Effector CD8-positive, alpha-beta T cell (primary cell): ENCODE results near the gene TAC4.

Experiments used
- DNase-seq: peaks from one replicate; lab custom pipeline; 2025; lab: John Stamatoyannopoulos, UW

The TAC4 gene

DNA sequence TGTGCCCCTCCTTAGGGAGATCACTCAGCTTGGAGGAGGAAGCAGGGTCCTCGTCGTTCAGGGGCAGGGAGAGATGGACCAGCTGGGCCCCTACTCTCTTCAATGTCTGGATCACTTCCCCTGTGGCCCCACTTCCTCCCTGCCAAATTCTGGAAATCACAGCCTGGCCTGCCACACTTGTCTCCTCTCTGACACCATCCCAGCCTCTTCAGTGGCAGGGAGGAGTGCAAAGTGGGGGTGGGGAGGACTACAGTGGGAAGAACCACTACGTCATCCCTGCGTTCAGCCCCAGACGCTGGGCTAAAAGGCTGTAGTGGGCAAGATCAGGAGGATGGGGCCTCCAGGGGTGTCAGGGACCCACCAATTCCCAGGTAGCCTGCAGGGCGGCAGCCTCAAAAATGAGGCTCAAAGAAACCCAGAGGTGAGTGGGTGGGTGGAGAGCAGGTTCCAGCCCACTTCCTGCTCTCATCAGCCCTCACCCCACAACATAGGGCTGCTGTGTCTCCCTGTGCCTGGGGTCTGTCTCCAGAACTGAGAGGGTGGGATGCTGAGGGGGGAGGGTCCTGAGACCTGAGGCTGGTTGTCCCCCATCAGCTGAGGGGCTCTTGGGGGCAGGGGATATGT, 25.0 kb upstream of the TAC4 start:
- no peak for DNase-seq

DNA sequence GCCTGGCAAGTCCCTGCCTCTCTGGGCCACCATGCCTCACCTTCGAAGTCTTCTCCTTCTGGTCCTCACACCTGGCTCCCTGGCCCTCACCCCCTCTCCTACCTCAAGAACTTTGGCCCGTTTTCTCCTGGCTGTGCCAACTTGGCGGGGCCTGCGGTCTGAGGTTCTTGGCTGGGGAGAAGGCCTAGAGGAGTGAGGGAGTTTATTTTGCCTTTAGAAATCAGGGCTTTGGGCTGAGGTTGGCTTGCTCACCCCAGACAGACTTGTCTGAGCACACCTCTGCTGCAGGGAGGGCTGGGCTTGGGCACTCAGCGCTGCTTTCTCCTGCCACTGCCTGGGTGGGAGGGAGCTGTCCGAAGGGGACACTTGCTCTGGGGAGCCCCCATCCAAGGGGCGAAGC, 23.3 kb upstream of the TAC4 start:
- DNase-seq, result no peak

GRCh38 chr17:49870298-49870697, 22.4 kb upstream of the TAC4 start:
- no peak for DNase-seq

- no peak for DNase-seq
These were observed 21.1 kb upstream of the TAC4 start for GRCh38 chr17:49869038-49869374.

- DNase-seq, result no peak
These were observed 19.1 kb upstream of the TAC4 start for GRCh38 chr17:49866882-49867413.

DNA sequence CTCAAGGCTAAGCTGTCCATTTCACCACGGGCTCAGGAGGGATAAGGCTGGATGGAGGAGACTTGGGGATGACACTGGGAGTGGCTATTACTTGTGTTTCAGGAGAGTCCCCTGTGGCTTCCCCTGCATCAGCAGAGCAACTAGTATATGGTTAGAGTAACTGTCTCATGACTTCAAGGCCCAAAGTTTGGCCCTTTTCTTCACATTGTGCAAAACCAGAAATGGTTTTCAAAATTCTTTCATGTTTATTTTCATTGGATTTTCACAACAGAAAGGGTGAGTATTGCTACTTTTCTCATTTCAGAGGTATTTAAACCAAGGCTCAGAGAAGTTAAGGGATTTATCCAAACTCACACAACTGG, 18.1 kb upstream of the TAC4 start:
- no peak for DNase-seq

DNA sequence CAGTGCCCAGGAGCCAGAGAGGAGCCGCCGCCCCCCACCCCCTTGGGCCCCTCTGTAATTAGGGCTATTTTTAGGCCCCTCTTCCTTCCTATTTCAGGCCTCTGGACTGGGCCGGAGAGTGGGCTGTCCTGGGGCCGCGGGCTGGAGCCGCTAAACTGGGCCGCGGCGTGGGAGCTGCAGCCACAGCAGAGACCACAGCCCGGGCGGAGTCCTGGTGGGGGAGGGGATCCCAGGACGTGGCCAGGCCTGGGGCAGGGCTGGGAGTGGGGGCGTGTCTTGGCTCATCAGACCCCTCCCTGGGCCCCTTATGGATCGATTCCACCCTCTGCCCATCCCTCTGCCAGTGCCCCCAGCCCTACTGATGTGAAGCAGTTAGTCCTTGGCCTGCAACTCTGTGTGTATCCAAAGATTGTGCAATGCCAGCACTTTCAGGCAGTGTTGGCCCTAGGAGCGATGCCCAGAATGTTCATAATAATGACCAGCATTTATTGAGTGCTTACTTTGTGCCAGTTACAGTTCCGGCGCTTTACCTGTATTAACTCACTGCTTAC, 15.0 kb upstream of the TAC4 start:
- no peak for DNase-seq

DNA sequence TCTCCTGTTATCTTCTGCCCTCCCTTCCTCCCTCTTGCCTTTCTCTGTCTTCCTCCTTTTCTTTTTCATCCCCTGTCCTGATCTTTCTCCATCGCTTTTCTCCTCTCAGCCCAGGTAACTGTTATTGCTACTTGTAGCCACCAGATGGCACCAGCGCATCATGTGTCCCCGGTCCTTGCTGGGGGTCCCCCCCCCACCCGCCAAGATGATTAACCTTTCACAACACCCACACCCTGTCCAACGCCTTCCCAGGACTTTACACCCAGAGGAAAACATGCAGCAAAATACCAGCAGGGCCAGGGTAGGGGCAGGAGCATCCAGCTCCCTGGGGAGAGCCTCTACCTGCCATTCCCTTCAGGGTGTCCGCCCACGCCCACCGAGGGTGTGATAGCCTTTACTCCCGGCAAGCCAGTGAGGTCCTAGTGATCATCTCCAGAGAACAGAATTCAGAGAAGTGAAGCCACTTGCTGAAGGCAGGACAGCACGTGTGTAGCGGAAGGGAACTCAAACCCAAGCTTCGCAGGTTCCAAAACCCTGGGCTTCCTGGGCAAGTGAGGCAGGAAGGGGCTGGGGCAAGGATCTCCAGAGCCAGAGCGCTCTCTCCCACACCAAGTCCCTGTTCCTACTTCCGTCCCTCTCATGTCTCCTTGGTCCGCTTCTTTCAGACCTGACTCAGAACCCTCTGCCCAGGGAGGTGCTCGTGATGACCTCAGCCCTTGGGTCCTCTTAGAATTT, 13.4 kb upstream of the TAC4 start:
- DNase-seq, result peak; percentile 47

DNA sequence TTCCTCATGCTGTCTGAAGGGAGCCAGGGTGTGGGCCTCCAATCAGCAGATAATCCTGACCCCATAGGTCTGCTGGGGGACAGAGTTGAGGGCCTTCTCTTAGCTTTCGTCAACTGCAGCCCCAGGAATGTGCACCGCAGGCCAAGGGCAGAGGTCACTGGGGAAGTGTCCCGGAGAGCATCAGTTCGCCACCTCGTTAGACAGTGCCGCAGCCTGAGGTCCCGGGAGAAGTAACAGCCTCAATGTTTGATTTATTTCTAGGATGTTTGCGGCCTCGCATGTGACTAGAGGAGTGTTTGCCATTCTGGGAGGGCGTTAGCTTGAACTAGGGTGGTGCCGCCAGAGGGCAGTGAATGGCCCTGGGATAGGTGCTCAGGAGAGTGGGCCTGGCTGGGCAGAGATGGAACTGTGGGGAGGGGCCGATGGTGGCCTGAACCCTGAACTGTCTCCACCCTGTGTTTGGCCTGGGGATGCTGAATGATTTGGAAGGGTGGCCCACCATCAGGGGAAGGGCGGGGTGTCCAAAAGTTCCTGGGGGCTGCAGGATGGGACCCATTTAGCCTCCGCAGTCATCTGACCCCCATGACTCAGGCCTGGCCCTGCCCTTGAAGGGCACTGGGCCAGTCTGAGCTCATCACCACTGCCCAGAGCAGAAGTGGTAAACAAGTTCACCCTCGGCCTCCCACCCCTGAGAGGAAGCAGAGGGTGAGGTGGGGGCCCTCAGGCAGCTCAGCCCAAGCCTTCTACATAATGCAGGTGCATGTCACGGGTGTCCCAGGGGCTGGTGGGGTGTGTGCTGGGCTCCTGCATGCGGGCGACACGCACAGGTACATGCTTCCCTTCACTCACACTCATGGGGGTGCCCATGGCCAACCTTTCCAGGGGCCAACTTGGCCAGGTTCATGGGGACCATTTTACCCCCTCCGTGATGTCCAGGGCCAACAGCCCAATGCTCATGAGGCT, 12.4 kb upstream of the TAC4 start:
- DNase-seq, result no peak

- no peak for DNase-seq
These were observed 10.9 kb upstream of the TAC4 start for GRCh38 chr17:49858796-49859195.

- DNase-seq, result no peak
These were observed 6.3 kb upstream of the TAC4 start for GRCh38 chr17:49854126-49854525.

GRCh38 chr17:49853470-49854015, 5.7 kb upstream of the TAC4 start:
- DNase-seq, result no peak

DNA sequence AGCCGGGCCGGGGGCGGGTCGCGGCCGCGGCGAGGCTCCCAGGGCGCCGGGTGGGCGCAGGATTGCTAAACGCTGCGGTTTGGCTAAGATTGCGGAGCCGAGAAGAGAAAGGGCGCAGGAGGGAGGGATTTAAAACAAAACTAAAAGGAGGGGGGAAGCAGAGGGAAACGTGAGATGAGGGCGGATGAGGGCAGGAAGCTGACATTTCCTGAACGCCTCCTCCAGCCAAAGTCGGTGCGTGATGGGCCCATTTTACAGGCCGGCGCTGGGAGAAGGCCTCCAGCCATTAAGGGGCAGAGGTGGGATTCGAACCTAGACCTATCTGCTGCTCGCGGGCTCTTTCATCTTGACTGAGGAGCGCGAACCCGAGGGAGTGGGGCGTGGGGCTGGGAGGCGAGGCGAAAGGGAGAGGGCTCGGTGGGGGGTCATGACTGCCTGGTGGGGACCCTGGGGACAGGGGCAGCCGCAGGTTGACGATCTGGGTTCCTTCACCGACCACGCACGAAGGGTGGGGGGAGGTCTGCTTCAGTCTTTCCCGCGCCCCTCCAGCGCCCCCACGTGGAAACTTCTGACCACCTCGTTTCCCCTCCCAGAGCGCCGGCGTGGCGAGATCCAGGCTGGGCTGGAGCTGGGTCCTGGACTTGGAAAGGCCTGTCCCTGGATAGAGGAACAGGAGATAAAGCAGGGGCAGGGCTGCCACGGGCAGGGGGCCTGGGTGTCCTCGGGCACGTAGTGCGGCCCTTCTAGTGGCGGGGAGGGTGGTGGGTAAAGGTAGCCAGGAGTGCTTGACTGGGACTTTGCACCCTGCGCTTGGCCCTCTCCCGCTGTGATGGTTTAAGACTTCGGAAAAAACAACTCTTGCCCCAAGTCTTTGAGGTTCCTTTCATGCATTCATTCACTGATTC, 3.8 kb upstream of the TAC4 start:
- DNase-seq, result peak; percentile 58

DNA sequence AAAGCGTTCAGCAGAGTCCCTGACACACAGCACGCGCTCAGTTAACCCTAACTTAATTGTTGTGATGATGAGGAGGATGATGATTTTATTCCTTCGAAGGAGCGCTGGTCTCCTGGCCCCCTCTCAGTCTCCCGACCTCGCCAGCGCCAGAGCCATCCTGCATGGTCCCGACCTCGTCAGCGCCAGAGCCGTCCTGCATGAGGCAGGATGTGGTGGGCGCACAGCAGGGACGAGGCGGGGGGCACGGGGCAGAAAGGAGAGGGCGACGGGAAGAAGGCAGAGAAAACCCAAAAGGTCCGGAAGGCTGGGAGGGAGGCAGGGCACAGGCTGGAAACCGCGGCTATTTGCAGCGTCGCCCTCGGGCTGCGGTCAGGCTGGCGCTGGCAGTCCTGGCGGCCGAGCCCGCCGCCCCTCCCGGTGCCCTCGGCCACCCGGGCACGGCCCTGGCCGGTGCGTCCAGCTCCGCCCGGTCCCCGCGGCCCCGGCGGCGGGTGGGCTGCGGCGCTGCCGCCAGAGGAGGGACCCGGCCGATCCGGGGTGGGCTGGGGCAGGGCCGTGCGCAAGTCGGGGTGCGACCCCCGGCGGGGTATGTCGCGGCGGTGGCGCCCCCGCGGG, 3.0 kb upstream of the TAC4 start:
- DNase-seq, result no peak

- no peak for DNase-seq
These were observed 2.3 kb upstream of the TAC4 start for GRCh38 chr17:49850218-49850610.

- DNase-seq, result no peak
These were observed 870 bp upstream of the TAC4 start for GRCh38 chr17:49848739-49849138.

- no peak for DNase-seq
These were observed 744 bp downstream of the TAC4 start for GRCh38 chr17:49846938-49847712.

DNA sequence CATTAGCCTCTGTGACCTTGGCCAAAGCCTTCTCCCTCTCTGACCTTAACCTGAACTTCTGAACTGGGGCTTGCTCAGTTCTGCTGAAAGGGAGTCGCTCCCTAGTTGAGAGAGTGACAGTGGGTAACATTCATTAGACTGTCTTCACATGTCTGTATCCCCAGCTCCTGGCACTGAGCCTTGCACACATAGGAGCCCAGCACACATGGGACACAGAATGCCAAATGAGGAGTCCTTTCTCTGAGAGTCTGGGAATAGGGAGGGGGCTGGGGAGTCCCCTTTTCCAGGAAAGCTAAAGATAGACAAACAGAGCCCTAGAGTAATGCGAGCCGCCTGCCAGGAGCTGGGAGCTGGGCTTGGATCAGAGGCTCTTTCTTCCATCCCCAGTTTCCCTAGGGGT, 2.5 kb downstream of the TAC4 start:
- DNase-seq, result no peak

- no peak for DNase-seq
These were observed 4.0 kb downstream of the TAC4 start for GRCh38 chr17:49843774-49844350.
